H1 (cell line): ENCODE data around the gene CORO1A. TPM values are rescaled to one million over a fixed set of nuclear protein-coding genes. Genes with fewer than 3 reads are reported as not detected.

ENCODE experiments used
- CTCF ChIA-PET: fragments of 300-600 bp; sonication (Branson Sonifier 250); formaldehyde crosslinking; loops from one replicate; lab custom pipeline; 2021; ENCODE audit not compliant: partially characterized antibody; lab: Charles Lee
- POLR2A ChIA-PET: fragments of 300-600 bp; sonication (Branson Sonifier 250); formaldehyde crosslinking; loops from one replicate; lab custom pipeline; 2021; ENCODE audit warnings: inconsistent platforms; ENCODE audit not compliant: partially characterized antibody; lab: Charles Lee
- DNase-seq, 2 experiments: peaks; one replicate each; pipeline versions ENCODE4 v3.0.0 to v3.0.0-alpha.2; 2010 to 2022; ENCODE audit warnings: low spot score in 2 of 2, low read depth in 1 of 2, mixed read lengths in 1 of 2
- FAIRE-seq: peaks from 2 replicates; lab custom pipeline; 2011; peaks lifted over from hg19 to GRCh38; lab: Jason Lieb, UNC
- H2AFZ ChIP-seq: 2 replicates; pipeline ENCODE4 v1.8.1; 2012; ENCODE audit warnings: low read length, inconsistent platforms
- H2AK5ac ChIP-seq: 2 replicates; pipeline ENCODE4 v1.6.1; 2013; ENCODE audit warnings: low read depth, low read length
- H2BK120ac ChIP-seq: replicated peaks from 2 replicates; pipeline ENCODE3; 2013; ENCODE audit warnings: low read depth, low read length, inconsistent platforms
- H2BK12ac ChIP-seq: 2 replicates; pipeline ENCODE4 v1.6.1; 2013; ENCODE audit warnings: low read depth, low read length
- H2BK15ac ChIP-seq: 2 replicates; pipeline ENCODE4 v1.6.1; 2013; ENCODE audit warnings: low read length
- H2BK20ac ChIP-seq: 2 replicates; pipeline ENCODE4 v1.6.1; 2013; ENCODE audit warnings: low read length
- H2BK5ac ChIP-seq: 2 replicates; pipeline ENCODE4 v1.6.1; 2013; ENCODE audit warnings: low read depth, low read length
- H3K14ac ChIP-seq: 2 replicates; pipeline ENCODE4 v1.6.1; 2013; ENCODE audit warnings: inconsistent platforms; ENCODE audit not compliant: insufficient read length
- H3K18ac ChIP-seq: 2 replicates; pipeline ENCODE4 v1.6.1; 2013; ENCODE audit warnings: low read length; ENCODE audit errors: extremely low read depth
- H3K23ac ChIP-seq: 2 replicates; pipeline ENCODE4 v1.6.1; 2013; ENCODE audit warnings: inconsistent platforms; ENCODE audit not compliant: insufficient read length
- H3K23me2 ChIP-seq: 2 replicates; pipeline ENCODE4 v1.6.1; 2013; ENCODE audit warnings: low read depth, low read length
- H3K27ac ChIP-seq: 2 replicates; pipeline ENCODE4 v1.6.1; 2011; ENCODE audit warnings: low read depth, low read length, inconsistent platforms
- H3K27me3 ChIP-seq, 4 experiments: replicated peaks in 1 of 4; 1 replicate in 1 of 4; 2 replicates in 3 of 4; pipeline versions ENCODE4 v1.6.1 to v1.8.1; 2011 to 2013; ENCODE audit warnings: low read length in 3 of 4, mild to moderate bottlenecking in 3 of 4, inconsistent platforms in 2 of 4, mixed read lengths in 2 of 4, moderate library complexity in 1 of 4; ENCODE audit not compliant: control insufficient read depth in 3 of 4, insufficient read depth in 3 of 4; ENCODE audit errors: extremely low read depth in 1 of 4
- H3K36me3 ChIP-seq, 4 experiments: 2 replicates each; pipeline versions ENCODE4 v1.6.1 to v1.8.1; 2011 to 2013; ENCODE audit warnings: mild to moderate bottlenecking in 4 of 4, low read length in 3 of 4, moderate library complexity in 2 of 4, control low read depth in 1 of 4, inconsistent platforms in 1 of 4; ENCODE audit not compliant: insufficient read depth in 4 of 4, control insufficient read depth in 2 of 4
- H3K4ac ChIP-seq: replicated peaks from 2 replicates; pipeline ENCODE3; 2013; ENCODE audit warnings: low read length, low read depth, mixed read lengths, inconsistent platforms; ENCODE audit not compliant: insufficient read length
- H3K4me1 ChIP-seq, 4 experiments: replicated peaks in 1 of 4; 1 replicate in 1 of 4; 2 replicates in 3 of 4; pipeline versions ENCODE4 v1.6.1 to v1.8.1; 2011 to 2013; ENCODE audit warnings: low read length in 3 of 4, inconsistent platforms in 2 of 4, mixed read lengths in 1 of 4; ENCODE audit not compliant: insufficient read depth in 4 of 4, control insufficient read depth in 3 of 4
- H3K4me2 ChIP-seq, 2 experiments: 2 replicates each; pipeline versions ENCODE4 v1.6.1 to v1.8.1; 2011 to 2013; ENCODE audit warnings: low read depth in 2 of 2, low read length in 2 of 2, control low read depth in 1 of 2, inconsistent platforms in 1 of 2, mild to moderate bottlenecking in 1 of 2; ENCODE audit not compliant: insufficient read depth in 1 of 2
- H3K4me3 ChIP-seq, 4 experiments: fragments of 200-600, 300-600 bp in 1 of 4; sonication (generic), shearing (Covaris generic), sonication (Bioruptor Twin) in 1 of 4; 2 replicates each; pipeline versions ENCODE4 v1.5.1 to v1.8.1; 2011 to 2016; ENCODE audit warnings: low read length in 4 of 4, low read depth in 3 of 4, control low read depth in 2 of 4, inconsistent platforms in 2 of 4, mild to moderate bottlenecking in 2 of 4, mixed read lengths in 1 of 4, moderate library complexity in 1 of 4; ENCODE audit not compliant: insufficient read depth in 2 of 4; ENCODE audit errors: extremely low read depth in 1 of 4
- H3K56ac ChIP-seq: replicated peaks from 2 replicates; pipeline ENCODE3; 2013; ENCODE audit warnings: low read depth, mild to moderate bottlenecking, mixed read lengths, low read length, inconsistent platforms; ENCODE audit not compliant: insufficient read length
- H3K79me1 ChIP-seq: 2 replicates; pipeline ENCODE4 v1.6.1; 2013; ENCODE audit warnings: low read depth, low read length, control low read depth
- H3K79me2 ChIP-seq, 2 experiments: 2 replicates each; pipeline versions ENCODE4 v1.6.1 to v1.8.1; 2012 to 2013; ENCODE audit warnings: low read length in 2 of 2, mild to moderate bottlenecking in 2 of 2, inconsistent platforms in 1 of 2; ENCODE audit not compliant: insufficient read depth in 2 of 2, control insufficient read depth in 1 of 2
- H3K9ac ChIP-seq, 4 experiments: replicated peaks in 1 of 4; 1 replicate in 1 of 4; 2 replicates in 3 of 4; pipeline versions ENCODE4 v1.6.1 to v1.8.1; 2011 to 2013; ENCODE audit warnings: low read depth in 3 of 4, low read length in 3 of 4, control low read depth in 2 of 4, mild to moderate bottlenecking in 2 of 4, moderate library complexity in 2 of 4, inconsistent platforms in 1 of 4; ENCODE audit errors: extremely low read depth in 1 of 4
- H3K9me3 ChIP-seq, 2 experiments: 2 replicates each; pipeline versions ENCODE4 v1.6.1 to v1.8.1; 2012 to 2013; ENCODE audit warnings: mild to moderate bottlenecking in 2 of 2, moderate library complexity in 2 of 2, control low read depth in 1 of 2, inconsistent platforms in 1 of 2, low read depth in 1 of 2, low read length in 1 of 2, mixed read lengths in 1 of 2; ENCODE audit not compliant: insufficient read depth in 2 of 2
- H4K20me1 ChIP-seq, 2 experiments: replicated peaks in 1 of 2; 2 replicates each; pipeline versions ENCODE3 to v1.8.1; 2011 to 2013; ENCODE audit warnings: inconsistent platforms in 2 of 2, low read length in 2 of 2, mild to moderate bottlenecking in 1 of 2; ENCODE audit not compliant: insufficient read depth in 2 of 2, control insufficient read depth in 1 of 2
- H4K5ac ChIP-seq: 2 replicates; pipeline ENCODE4 v1.6.1; 2013; ENCODE audit warnings: low read length, low read depth, mixed read lengths, inconsistent platforms; ENCODE audit not compliant: insufficient read length
- H4K8ac ChIP-seq: 2 replicates; pipeline ENCODE4 v1.8.0; 2013; ENCODE audit warnings: mild to moderate bottlenecking, moderate library complexity, low read length, inconsistent platforms; ENCODE audit not compliant: insufficient read depth; ENCODE audit errors: extremely low read depth
- H4K91ac ChIP-seq: replicated peaks from 2 replicates; pipeline ENCODE3; 2013; ENCODE audit warnings: low read length, mixed read lengths, inconsistent platforms; ENCODE audit not compliant: insufficient read length
- BACH1 ChIP-seq: IDR thresholded peaks from 2 replicates; pipeline ENCODE4 v1.6.1; 2012; ENCODE audit warnings: low read length, improper control_type of control experiment
- CBX8 ChIP-seq: fragments of 300-800, 300-1000 bp; sonication (generic); IDR thresholded peaks from 2 replicates; pipeline ENCODE4 v1.7.1; 2016; ENCODE audit warnings: low read depth, low read length, borderline replicate concordance
- E2F6 ChIP-seq: IDR thresholded peaks from 2 replicates; pipeline ENCODE4 v1.6.1; 2012; ENCODE audit warnings: inconsistent platforms
- HDAC6 ChIP-seq: IDR thresholded peaks from one replicate; pipeline ENCODE4 v1.7.1; 2012; ENCODE audit warnings: low read depth, mild to moderate bottlenecking, inconsistent platforms, low read length, moderate library complexity
- KDM4A ChIP-seq: IDR thresholded peaks from one replicate; pipeline ENCODE4 v1.7.1; 2012; ENCODE audit warnings: low read depth, mild to moderate bottlenecking, moderate library complexity, low read length, inconsistent platforms; ENCODE audit not compliant: severe bottlenecking
- POLR2AphosphoS5 ChIP-seq: IDR thresholded peaks from 2 replicates; pipeline ENCODE4 v1.6.1; 2011; ENCODE audit warnings: low read depth, low read length
- RAD21 ChIP-seq, 2 experiments: IDR thresholded peaks in 1 of 2; conservative IDR thresholded peaks in 1 of 2; 2 replicates each; pipeline ENCODE4 v1.6.1; 2011; ENCODE audit warnings: low read depth in 2 of 2, low read length in 2 of 2, improper control_type of control experiment in 1 of 2, inconsistent platforms in 1 of 2, mild to moderate bottlenecking in 1 of 2, moderate library complexity in 1 of 2
- RFX5 ChIP-seq: IDR thresholded peaks from 2 replicates; pipeline ENCODE4 v1.6.1; 2011; ENCODE audit warnings: low read depth, low read length, improper control_type of control experiment, borderline replicate concordance
- SAP30 ChIP-seq: fragments of 300-600 bp; sonication (generic); IDR thresholded peaks from 2 replicates; pipeline ENCODE4 v1.7.1; 2012; ENCODE audit warnings: low read length, moderate library complexity, mild to moderate bottlenecking, inconsistent platforms; ENCODE audit not compliant: insufficient read depth, insufficient replicate concordance
- SIX5 ChIP-seq: IDR thresholded peaks from 2 replicates; pipeline ENCODE4 v1.6.1; 2011; ENCODE audit warnings: mild to moderate bottlenecking, low read depth, low read length
- SRF ChIP-seq: IDR thresholded peaks from 2 replicates; pipeline ENCODE4 v1.6.1; 2011; ENCODE audit warnings: mild to moderate bottlenecking, low read depth, low read length, moderate library complexity
- TAF1 ChIP-seq: IDR thresholded peaks from 2 replicates; pipeline ENCODE4 v1.6.1; 2011; ENCODE audit warnings: mild to moderate bottlenecking, low read depth, low read length
- USF2 ChIP-seq: IDR thresholded peaks from 2 replicates; pipeline ENCODE4 v1.6.1; 2011; ENCODE audit warnings: low read length, improper control_type of control experiment
- WGBS, 2 experiments: shearing (Covaris generic) in 1 of 2; methylation state at CpG; one replicate each; pipeline versions ENCODE4 v1.1.6 to v1.1.7; 2013 to 2015; ENCODE audit warnings: low lambda C conversion rate in 2 of 2, mixed read lengths in 2 of 2, inconsistent platforms in 1 of 2, low coverage in 1 of 2, missing lambda C conversion rate in 1 of 2; ENCODE audit not compliant: insufficient replicate concordance in 2 of 2, insufficient coverage in 1 of 2, insufficient read length in 1 of 2; ENCODE audit errors: extremely low coverage in 1 of 2, missing lambda C conversion rate in 1 of 2; 5-methylcytosine and 5-hydroxymethylcytosine counted together
- polyA plus RNA-seq, 7 experiments: library from polyadenylated mRNA; depleted of rRNA in 3 of 7; stranded (reverse) in 5 of 7; unstranded in 2 of 7; fragments of >200 nt in 5 of 7; fragments of 200-250 nt in 2 of 7; gene quantifications; 1 replicate in 5 of 7; 2 replicates in 1 of 7; 4 replicates in 1 of 7; pipeline versions ENCODE4 v1.2.1 to v1.2.3, GENCODE V29; 2011 to 2013; ENCODE audit warnings: missing spikeins in 2 of 7, mixed read lengths in 2 of 7
- total RNA-seq: library from RNA; stranded (reverse); fragmentation: NEBNext Ultra II Directional; extraction: Animal tissue kit (Norgen Biotek cat#: 25700); gene quantifications from 2 replicates; pipeline ENCODE4 v1.2.1, GENCODE V29; 2021

CORO1A gene
- total and polyA plus RNA-seq, 2 of the 8 experiments (the other 6 are each of a cell fraction or from before 2014, with no cell fraction given): 10.9 to 11.7 TPM

- Histone ChIP-seq H3K23me2 (no peaks in the 10 kb centered on the region), H4K5ac (no peak overlapping the region), H2BK120ac (no peak overlapping the region), H3K79me2 (no peaks in the 10 kb centered on the region), H4K91ac (no peak overlapping the region), H3K18ac (no peak overlapping the region), H2BK20ac (no peak overlapping the region), H2BK15ac (no peak overlapping the region), H3K9me3 (no peaks in the 10 kb centered on the region), H3K56ac (no peak overlapping the region), H3K23ac (no peak overlapping the region), H3K4me3 (no peak overlapping the region), H4K8ac (no peak overlapping the region), H2BK5ac (no peak overlapping the region), H2AK5ac (no peak overlapping the region), H3K14ac (no peak overlapping the region), H2BK12ac (no peak overlapping the region), H3K4me2 (no peak overlapping the region), H4K20me1 (no peaks in the 10 kb centered on the region), H3K27ac (no peak overlapping the region), H3K9ac (no peak overlapping the region), H3K79me1 (no peaks in the 10 kb centered on the region), H2AFZ (no peak overlapping the region), H3K27me3 (no peaks in the 10 kb centered on the region), H3K36me3 (no peaks in the 10 kb centered on the region), H3K4ac (no peak overlapping the region), H3K4me1 (no peaks in the 10 kb centered on the region)
- ChIA-PET CTCF (interaction anchor here (0.6 to 1.7 kb wide), 6 partner anchors 31 to 486 kb away, joined by 3 to 7 read pairs (median 4); no protein-coding TSS in a partner anchor), POLR2A (no interaction called here)
- 71% methylated on average over 2 of the region's 2 CpGs; no CpG with 5 or more reads in 1 of the 2 experiments for WGBS, 2 experiments
- no peak for FAIRE-seq
- no peak for DNase-seq
- TF ChIP-seq BACH1 (no peak), SRF (no peak), RAD21 (IDR thresholded peaks at IDR 0.05 in 1 of 2, conservative IDR thresholded peaks at IDR 0.05 in 1 of 2; ENCODE audit: low read depth in 2 of 2, low read length in 2 of 2) (no peak), TAF1 (no peak), USF2 (no peak), HDAC6 (no peak), RFX5 (no peak), SAP30 (no peak), SIX5 (no peak), CBX8 (no peak), KDM4A (no peak), E2F6 (no peak), POLR2AphosphoS5 (no peak)
Observed at GRCh38 chr16:30143347-30143702, 40.1 kb upstream of the CORO1A start.
